ENCODE results near the gene KRTAP5-1.

Gene KRTAP5-1

DNA sequence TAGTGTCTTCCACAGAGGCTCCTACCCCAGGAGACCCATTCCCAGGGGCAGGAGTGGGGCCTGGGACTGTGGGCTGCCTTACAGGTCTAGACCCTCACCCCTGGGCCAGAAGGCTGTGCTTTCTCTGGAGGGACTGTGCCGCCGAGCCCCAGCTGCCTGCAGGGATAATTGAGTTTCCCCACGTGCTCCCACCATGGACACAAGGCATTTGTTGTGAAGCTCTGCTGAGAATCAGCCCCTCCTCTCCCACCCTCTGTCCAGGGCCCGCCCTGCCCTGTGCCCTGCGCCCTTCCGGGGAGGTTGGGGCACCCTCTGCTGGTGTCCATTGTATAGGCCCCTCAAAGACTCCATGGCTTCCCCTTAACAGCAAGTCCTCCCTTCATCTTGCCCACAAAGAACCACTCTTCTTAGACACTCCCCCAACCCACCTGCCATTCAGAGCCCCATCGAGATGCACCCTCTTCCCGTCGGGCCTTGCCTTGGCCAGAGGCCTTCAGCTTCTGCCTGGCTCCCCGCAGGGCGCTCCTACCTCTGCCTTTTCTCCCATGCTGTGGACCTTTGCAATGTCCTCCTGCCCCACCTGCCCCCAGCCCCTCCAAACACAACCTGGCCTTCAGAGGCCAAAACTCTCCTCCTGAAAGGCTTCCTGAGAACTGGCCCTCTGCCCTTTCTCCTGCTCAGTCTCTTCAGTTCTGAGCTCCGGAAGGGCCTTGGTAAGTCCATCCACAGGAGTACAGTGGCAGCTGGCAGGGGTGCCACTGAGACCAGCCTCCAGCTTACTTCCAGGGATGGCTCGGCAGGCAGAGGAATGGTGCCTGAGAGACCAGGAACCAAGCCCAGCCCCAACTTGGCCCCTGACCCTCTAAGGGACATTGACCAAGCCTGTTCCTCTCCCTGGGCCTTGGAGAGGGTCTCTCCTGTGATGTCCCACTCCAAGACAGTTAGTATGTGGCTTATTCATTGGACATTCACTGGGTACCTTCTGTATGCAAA lies 35.4 kb downstream of the KRTAP5-1 start:
- DNase-seq (ENCODE audit: low read depth, low spot score), result no peak
- no peak overlapping the region for H3K4me3 ChIP-seq (ENCODE audit: low read length)

- DNase-seq (ENCODE audit: low read depth, low spot score), result no peak
- no peak overlapping the region for H3K4me3 ChIP-seq (ENCODE audit: low read length)
Observed at GRCh38 chr11:1548221-1549070, 36.6 kb downstream of the KRTAP5-1 start.

DNA sequence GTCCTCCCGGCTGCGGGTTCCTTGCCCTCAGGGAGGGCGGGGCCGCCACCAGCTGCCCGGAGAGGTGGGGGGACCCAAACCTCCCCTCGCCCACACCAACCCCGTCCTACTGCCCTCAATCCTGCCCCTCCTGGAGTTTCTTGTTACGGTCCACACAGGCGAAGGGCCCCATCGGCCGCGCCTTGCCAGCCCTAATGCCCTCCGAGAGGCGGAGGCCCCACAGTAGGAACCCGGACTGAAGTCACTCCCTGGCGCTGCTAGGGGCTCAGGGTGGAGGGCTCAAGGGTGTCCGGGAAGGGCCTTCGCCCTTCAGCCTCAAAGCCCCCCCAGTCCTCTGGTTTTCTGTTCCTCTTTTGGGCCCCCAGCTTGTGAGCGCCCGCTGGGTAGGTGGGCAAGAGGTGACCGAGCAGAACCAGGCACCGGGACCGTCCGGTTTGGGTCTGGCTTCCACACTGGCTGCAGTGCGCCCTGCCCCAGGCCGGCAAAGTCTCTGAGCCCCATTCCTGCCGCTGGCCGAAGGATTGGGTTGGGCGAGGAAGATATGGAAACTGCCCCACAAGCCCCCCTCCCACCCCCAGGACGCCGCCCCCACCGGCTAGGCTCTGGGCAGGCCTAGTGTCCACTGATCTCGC lies 37.5 kb downstream of the KRTAP5-1 start:
- H3K4me3 ChIP-seq (ENCODE audit: low read length), result no peak overlapping the region
- DNase-seq (ENCODE audit: low read depth, low spot score), result no peak

- H3K4me3 ChIP-seq (ENCODE audit: low read length), result no peak overlapping the region
- DNase-seq (ENCODE audit: low read depth, low spot score), result no peak
Observed at GRCh38 chr11:1546536-1547466, 38.3 kb downstream of the KRTAP5-1 start.

GRCh38 chr11:1546077-1546535 lies 39.0 kb downstream of the KRTAP5-1 start:
- no peak for DNase-seq (ENCODE audit: low read depth, low spot score)
- no peak overlapping the region for H3K4me3 ChIP-seq (ENCODE audit: low read length)

- H3K4me3 ChIP-seq (ENCODE audit: low read length), result no peak overlapping the region
- DNase-seq (ENCODE audit: low read depth, low spot score), result no peak
Observed at GRCh38 chr11:1545432-1545831, 39.7 kb downstream of the KRTAP5-1 start.

- no peak for DNase-seq (ENCODE audit: low read depth, low spot score)
- H3K4me3 ChIP-seq (ENCODE audit: low read length), result no peak overlapping the region
Observed at GRCh38 chr11:1544536-1544935, 40.5 kb downstream of the KRTAP5-1 start.

GRCh38 chr11:1543606-1544263 lies 41.3 kb downstream of the KRTAP5-1 start:
- DNase-seq (ENCODE audit: low read depth, low spot score), result no peak
- no peak overlapping the region for H3K4me3 ChIP-seq (ENCODE audit: low read length)

DNA sequence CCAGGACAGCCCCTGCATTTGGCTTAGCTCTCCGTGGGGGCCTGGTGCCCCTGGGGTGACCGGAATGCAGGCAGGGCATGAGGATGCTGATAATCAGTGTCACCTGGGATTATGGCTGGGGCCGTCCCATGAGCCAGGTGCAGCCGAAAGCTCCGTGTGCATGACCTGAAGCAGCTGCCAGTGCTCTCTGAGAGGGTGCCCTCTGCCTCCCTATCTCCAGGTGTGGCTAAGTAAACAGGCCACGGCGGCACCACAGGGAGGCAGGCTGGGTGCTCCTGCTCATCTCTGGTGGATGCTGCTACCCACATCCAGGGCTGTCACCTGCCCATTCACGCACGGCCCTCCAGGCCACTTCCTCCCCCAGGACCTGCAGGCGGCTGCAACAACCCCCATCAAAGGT lies 42.8 kb downstream of the KRTAP5-1 start:
- no peak overlapping the region for H3K4me3 ChIP-seq (ENCODE audit: low read length)
- no peak for DNase-seq (ENCODE audit: low read depth, low spot score)

- no peak for DNase-seq (ENCODE audit: low read depth, low spot score)
- H3K4me3 ChIP-seq (ENCODE audit: low read length), result no peak overlapping the region
Observed at GRCh38 chr11:1541474-1542204, 43.4 kb downstream of the KRTAP5-1 start.

GRCh38 chr11:1540074-1540473 lies 45.0 kb downstream of the KRTAP5-1 start:
- no peak overlapping the region for H3K4me3 ChIP-seq (ENCODE audit: low read length)

GRCh38 chr11:1538153-1538552 lies 46.9 kb downstream of the KRTAP5-1 start:
- H3K4me3 ChIP-seq (ENCODE audit: low read length), result no peak overlapping the region
- DNase-seq (ENCODE audit: low read depth, low spot score), result no peak

More at GRCh38 chr11:1540074-1540473, 45.0 kb downstream of the KRTAP5-1 start:
- DNase-seq (ENCODE audit: low read depth, low spot score), result no peak

DNA sequence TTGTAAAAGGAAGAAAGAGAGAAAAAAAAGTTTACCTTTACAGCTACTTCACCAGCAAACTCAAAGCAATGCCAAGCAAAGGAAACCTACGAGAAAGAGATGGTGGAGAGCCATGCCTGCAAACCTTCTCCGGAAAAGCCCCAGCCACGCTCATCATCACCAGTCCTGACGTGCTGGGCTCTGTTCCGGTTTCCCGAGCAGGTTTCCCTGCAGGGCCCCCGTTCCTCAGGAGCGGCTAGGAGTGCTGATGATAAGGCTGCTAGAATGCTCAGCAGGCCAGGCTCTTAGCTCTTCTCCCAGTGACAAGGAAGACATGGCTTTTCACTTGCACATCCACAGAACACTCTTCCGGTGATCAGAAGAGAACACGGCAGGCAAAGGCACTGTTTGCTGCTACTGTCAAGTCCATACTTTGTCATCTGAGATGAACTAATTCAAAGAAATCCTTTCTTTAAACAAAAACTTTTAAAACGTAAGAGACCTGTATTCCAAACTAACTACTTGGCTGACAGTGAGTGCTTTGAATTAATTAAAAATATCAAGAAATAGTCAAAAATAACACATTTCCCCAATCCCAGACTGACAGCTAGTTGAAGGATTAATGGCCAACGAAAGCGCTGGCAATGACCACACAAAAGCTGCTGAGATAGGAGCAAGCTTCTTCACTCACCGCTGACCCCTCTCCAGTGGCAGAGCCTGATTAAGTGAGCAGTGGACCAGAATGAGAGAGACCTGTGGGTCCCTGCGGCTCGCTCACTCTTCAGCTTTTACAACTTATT lies 48.8 kb downstream of the KRTAP5-1 start:
- H3K4me3 ChIP-seq (ENCODE audit: low read length), result no peak overlapping the region
- no peak for DNase-seq (ENCODE audit: low read depth, low spot score)

- H3K4me3 ChIP-seq (ENCODE audit: low read length), result no peak overlapping the region
- DNase-seq (ENCODE audit: low read depth, low spot score), result no peak
Observed at GRCh38 chr11:1534682-1535081, 50.4 kb downstream of the KRTAP5-1 start.

Data from Jurkat, Clone E6-1 (cell line).